AML-193 (cell line): ENCODE results near the gene BCAR3.
"Not testable (repeated sequence)": the region's sequence is repeated elsewhere in the genome, so short reads cannot be mapped to it uniquely, and the experiment has no call there.

Experiments used
- DNase-seq, 2 experiments: peaks; one replicate each; lab custom pipeline; 2025; lab: John Stamatoyannopoulos, UW

BCAR3 gene

DNA sequence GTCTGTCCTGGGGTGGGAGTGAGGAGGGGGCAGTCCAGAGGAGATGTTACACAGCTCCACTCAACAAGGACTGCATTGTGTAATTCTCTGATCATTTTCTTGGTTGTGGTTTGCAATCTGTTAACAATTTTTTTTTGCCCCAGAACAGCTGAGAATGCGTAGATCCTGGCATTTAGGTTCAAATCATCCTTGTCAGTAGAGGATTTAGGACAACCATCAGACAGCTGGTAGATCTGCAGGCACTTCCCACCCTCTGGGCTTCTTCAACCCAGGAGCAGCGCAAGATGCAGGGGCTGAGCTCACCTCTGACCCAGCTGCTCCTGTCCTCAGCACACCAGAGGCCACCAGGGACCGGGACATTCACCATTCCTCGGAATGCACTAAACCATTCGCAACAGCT, 13.5 kb downstream of the BCAR3 start:
- DNase-seq: no peak

DNA sequence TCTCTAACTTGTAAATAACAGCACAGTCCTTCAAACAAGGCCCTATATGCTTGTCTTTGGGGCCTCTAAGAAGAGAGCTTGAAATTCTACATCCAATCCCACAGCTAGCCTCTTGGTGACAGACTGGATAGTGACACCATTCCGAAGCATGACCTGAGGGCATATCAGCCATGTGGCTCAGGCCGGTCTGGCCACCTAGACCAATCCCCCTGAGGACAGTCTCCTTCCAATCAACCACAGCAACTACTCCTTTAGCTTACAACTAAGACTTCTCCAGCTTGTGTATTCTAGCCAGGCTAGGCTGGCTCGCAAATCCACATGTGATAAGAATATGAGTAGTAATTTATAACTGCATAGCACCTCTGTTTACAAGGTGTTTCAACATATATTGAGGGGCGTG, 14.0 kb downstream of the BCAR3 start:
- no peak for DNase-seq

DNA sequence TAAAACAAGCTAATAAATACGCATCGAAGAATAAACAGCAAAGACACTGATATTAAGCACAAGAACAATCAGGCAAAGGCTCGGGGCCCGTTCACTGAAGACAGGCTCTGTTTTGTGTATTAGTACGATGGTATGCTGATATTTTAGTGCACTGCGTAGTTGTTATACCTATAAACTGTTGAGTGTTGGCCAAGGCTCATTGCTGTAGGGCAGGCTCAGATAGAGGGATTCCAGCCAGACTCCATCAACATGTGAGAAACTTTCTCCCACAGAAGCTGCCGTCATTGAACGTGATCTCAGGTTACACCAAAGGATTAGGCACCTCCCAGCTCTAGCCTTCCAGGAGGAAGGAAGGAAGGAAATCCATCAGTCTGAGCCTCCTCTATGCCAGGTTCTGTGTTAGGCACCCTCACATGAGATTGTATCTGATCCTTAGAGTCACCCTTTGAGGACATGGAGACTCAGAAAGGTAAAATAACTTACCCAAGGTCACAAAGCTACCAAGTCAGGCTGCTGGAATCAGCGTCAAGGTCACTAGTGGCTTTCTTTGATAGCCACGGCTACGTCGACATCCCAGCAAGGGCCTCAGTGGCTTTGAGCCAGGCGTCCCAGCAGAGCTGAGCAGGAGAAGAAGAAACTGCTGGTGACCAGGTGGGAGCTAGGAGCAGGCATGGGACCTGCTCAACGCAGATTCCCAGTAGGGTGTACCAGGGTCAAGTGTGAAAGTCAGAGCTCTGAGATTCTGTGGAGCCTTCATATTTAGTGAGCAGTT, 14.8 kb downstream of the BCAR3 start:
- DNase-seq: no peak

DNA sequence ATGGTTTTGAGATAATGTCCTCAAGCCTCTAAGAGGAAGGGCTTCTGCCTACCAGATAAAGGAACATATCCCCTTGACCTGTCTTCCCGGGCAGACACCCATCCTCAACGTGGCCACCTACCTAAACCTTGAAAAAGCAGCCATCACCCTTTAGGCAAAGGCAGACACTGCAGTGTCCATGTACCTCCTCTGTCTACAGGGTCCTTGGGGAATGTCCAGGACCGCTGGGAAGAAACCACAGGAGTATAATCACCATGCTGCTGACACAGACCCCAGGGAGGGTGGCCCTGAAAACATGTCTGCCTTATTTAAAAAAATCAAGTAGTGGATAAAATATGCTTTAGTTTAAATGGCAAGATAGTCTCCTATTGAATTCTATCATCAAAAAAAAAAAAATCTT, 16.6 kb downstream of the BCAR3 start:
- no peak for DNase-seq

DNA sequence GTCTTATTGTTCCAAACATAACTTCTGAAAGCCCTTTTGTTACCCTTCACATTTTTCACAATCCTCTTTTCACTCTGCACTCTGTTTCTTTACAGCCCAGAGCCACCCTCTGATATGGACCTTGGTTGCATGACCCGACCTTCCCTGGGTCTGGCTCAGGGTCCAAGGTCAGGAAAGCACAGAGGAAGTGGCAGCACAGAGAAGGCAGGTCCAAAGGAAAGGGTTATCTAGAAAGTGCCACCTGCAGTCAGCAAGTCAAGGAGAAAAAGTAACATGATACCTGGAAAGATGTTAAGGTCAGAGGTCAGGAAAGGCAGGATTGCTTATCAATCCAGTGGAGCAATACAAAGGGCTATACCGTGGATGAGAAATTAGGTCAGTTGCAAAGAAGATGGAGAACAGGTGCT, 18.4 kb downstream of the BCAR3 start:
- no peak for DNase-seq

DNA sequence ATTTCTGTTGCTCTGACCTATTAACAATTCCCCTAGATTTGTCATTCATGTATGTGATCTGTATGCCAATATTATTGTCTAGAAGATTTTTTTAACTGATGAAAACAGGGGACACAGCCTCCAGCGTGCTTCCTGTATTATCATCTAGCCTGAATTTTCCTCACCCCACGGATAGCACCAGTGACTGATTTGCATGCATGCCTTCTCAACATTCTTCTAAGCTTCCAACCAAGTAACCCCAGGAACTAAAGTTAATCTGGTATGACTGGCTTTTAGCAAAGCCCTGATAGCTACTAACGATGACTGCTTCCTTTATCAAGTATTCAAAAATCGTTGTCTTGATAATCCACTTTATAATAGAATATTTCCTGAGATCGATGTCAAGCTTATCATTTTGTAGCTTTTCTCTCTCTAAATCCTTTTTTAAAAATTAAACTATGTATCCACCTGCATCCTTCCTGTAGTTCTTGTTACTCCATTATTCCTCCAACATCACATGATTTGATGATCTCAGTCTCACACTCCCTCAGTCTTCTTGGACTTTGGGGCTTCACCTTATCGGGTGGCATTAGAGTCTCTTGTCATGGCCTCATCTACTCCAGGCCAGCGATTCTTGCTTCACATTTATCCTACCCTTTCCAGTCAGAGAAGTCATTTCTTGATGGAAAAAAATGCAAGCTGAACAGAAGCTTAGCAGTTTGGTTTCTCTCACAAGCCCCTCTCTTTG, 19.0 kb downstream of the BCAR3 start:
- no peak for DNase-seq

DNA sequence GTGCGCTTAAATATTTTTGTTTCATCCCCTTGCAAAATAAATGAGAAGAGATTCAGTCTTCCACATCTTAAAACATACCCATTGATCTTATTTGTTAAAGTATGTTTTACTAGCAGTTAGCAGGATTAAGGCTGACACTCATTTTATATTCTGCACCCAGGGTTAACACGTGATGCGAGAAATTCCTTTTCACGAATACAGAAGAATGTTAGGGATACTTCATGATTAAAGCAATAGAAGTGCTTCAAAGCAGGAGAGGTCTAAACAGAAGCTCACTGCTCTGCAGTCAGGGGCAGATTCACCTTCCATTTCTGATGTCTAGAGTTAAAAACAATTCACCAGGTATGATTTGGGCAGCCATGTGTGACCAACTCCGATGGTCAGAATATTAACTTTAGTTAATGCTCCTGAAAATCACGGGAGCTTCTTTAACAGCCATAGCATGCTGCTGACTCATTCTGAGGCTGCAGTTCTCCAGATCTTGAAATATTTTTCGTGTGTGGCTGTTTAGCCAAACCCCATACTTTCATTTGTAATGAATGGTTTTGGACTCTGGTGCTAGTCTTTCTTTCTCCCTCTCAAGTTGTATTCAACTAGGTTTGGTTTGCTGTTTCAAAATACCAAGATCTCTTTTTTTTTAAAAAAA, 19.7 kb downstream of the BCAR3 start:
- DNase-seq: no peak

DNA sequence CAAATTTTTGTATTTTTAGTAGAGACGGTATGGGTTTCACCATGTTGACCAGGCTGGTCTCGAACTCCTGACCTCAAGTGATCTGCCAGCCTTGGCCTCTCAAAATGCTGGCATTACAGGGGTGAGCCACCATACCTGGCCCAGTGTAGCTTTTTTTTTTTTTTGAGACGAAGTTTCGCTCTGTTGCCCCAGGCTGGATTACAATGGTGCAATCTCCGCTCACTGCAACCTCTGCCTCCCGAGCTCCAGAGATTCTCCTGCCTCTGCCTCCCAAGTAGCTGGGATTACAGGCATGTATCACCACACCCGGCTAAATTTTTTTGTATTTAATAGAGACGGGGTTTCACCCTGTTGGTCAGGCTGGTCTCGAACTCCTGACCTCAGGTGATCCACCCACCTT, 20.3 kb downstream of the BCAR3 start:
- DNase-seq: not testable (repeated sequence)

DNA sequence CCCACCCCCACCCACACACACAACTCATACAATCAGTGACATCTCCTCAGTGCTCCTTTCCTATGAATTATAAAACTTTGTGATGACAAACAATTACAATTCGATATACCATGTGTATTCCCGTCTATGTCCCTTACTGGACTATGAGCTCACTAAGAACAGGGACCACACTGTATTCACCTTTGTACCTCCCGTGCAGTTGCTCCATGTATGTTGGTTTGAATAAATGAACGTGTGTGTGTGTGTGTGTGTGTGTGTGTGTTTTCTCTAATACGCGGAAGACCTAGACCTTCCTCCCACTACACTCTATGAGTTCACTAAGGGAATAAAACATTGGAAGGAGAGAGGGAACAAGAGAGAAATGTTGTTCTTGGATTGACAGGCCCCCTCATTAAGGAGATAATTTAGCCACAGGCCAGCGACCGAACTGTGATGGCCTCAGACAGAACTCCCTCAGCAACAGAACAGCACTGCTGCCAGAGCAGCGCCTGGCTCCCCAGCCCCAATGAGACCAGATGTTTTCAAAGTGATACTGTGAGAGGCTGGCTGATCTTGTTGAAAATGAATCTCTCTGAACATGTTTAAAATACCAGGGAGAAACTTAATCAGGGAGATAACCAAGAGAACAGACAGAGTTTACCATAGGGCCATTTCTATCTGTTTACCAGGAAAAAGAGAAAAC, 21.7 kb downstream of the BCAR3 start:
- no peak for DNase-seq

DNA sequence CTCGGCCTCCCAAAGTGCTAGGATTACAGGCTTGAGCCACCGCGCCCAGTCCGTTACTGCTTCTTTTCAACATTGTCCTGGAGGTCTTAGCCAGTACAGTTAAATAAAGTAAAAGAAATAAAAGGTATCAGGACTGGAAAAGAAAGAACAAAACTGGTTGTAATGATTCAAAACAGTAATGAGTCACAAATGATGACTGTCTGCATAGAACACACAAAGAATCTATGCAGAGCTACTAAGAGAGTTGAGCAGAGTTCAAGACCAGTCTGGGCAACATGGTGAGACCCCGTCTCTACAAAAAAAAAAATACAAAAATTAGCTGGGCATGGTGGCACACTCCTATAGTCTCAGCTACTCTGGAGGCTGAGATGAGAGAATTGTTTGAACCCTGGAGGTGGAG, 23.4 kb downstream of the BCAR3 start:
- no peak for DNase-seq

DNA sequence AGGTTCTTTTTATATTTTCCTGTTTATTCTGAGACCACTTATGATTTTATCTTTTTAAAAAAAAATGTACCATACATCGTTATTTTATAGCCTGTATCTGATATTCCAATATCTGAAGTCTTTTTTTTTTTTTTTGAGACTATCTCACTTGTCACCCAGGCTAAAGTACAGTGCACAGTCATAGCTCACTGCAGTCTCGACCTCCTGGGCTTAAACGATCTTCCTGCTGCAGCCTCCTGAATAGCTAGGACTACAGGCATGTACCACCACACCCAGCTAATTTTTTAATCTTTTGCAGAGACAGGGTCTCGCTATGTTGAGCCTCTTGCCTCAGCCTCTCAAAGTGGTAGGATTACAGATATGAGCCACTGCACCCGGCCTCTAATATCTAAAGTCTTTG, 25.1 kb downstream of the BCAR3 start:
- DNase-seq: no peak

DNA sequence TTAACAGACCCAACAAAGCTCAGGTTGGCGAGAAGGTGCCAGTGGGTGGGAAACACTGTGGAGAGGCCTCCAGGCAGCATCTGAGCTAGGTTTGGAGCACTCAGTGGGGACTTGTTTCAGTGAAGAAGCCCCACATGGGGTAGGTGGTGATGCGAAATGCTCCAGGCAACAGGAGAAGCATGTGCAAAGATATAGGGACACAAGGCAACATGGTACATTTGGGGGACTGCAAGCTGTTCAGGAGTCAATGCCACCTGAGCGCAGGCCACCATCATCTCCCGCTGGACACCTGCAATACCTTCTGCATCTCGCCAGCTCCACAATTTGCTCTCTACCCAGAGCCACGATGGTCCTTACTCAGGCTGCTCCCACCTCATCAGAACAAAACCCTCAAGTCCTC, 28.0 kb downstream of the BCAR3 start:
- DNase-seq: no peak

DNA sequence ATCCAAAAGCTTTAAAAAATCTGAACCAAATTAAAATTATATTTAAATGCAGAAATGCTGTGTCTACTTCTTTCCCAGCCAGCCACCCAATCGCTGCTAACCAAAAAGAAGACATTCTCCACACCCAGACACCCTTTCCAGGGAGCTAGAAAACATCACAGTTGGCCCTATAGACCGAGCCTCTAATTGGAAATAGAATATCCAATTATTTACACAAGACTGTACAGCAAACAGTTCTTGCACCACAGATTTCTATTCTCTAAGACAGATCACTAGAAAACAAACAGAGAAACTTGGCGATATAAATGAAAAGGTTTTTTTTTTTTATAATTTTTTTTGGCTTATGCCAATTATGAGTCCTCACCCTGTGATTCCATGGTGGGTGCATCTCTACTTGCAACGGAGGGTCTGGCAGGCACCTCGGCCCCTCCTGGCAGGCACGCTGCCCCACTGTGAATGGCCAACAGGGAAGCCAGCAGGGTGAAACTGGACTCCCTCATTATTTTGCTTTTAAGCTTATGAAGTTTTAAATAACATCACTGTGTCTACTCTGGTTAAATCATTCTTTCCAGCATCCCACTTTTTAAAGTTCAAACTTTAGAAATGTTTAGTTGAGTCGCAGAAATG, 29.2 kb downstream of the BCAR3 start:
- DNase-seq: no peak

DNA sequence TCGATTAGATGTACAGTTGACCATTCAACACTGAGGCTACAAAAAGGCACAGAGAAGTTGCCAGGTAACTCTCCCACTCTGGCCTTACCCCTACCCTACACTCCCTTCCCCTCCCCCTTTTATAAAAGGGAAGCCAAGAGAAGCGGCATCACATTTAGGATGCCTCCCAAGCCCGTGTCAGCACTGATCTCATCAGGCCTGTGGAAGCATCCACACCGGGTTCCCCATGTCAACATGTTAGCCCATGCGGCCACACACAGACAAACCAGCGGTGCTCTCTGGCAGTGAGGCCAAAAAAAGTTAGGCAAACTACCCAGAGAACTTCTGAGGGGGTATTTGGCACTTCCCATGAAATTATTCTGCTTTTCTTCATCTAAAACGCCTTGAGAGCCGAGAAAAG, 29.9 kb downstream of the BCAR3 start:
- no peak for DNase-seq

DNA sequence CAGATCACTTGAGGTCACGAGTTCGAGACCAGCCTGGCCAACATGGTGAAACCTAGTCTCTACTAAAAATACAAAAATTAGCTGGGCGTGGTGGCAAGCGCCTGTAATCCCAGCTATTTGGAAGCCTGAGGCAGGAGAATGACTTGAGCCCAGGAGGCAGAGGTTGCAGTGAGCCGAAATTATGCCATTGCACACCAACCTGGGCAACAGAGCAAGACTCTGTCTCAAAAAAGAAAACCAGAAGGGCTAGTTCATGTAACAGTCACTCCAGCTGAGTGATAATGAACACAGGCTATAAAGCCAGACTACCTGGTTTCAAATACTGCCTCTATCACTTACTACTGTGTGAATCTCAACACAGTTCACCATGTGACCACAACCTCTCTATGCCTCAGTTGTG, 31.5 kb downstream of the BCAR3 start:
- DNase-seq: not testable (repeated sequence)

DNA sequence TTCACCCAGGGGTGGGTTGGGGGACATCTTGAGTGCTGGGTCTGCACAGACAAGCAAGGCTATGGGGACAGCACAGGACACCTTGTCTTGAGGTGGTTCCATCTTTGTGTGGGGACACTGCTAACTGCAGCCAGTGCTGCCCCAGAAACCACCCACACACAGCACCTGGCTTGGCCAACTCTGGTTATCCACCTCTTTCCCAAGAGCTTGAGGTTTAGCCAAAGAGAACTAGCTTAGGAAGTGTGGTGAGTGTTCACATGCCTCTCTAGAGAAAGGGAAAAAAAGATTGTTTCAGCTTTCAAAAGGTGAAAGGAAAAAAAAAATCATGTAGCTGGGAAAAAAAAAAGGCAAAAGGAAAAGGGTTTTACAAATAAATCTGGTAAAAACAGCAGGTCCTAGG, 32.4 kb downstream of the BCAR3 start:
- no peak for DNase-seq

DNA sequence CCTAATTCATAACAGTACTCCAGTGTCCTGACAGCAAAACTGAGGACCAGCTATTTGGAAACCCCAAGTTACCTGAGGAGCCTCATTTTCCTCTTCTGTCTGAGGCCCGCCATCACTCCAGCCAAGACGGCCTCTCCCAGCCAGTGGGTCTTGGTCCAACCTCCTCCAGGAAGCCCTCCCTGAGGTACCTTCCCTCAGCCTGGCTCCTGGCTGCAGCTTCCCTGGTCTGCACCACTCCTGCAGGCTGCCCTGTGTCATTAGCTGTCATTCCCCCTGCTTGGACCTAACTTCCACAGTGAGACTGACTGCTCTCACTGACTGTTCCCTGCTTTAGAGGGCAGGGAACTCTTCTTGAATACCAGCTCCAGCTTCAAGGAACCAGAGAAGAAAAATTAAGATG, 33.0 kb downstream of the BCAR3 start:
- DNase-seq: no peak

DNA sequence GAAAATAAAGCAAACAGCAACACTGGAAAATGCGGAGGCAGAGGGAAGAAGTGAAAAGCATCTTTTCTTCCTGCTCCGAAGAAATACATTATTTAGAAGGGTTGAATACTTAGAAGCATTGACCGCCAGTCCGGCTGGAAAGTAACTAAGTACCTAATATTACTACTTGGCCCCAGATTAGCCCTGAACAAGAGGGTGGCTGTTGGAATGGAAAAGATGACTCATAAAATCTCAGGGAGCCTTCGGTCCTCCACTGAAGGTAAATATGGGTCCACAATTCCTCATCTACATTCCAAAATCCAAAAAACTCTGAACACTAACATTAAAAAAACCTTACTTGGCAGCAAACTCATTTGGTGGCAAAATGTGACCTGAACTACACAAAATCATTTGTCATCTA, 40.1 kb downstream of the BCAR3 start:
- no peak for DNase-seq

DNA sequence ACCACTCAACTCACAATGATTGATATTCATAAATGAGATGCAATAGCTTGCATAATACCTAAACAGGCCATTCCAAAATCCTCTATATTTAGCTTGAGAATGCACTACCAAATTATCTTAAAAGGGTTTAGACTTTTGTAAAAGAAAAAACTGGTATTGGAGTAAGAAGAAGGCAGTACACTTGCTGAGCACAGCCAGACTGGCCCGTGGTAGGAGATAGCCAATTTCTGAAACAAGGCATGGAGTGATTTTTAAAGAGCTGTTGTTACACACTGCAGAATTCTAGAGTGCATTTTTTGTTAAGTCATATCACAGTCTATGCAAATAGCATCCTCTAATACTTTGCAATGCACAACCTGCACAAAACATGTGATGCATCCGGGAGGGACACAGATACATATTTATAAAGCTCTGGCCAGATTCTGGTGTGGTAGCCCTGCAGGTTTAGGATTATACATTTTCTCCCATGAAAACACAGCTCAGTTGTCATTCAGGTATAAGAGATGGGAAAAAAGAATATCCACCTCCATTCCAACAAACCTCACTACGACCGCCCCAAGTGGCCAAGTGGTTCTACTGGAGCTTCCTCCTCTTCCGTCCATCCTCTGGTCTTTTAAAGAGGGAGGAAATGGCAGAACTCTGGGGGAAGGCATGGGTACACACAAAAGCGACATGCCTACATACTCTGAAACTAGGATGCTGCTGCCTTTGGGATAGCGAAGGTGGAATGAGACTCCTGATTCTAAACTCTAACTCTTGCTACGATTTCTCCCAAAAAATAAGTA, 40.8 kb downstream of the BCAR3 start:
- no peak for DNase-seq

DNA sequence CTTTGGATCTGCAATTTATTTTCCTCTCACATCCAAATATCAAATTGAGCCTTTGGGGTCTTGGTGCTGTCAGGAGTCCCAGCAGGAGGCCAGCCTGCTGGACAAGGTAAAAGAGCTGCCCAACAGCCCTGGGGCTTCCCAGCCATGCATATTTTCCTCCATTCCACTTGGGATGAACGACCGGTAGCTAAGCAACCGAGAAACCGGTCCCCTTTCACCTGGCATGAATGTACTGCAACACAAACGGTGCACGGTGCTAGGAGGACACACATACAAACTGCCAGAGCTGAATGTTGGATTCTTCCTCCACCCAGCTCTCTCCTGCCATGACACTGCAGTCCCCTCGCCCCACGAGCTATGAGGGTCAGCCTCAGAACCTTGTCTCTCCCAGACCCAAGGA, 42.7 kb downstream of the BCAR3 start:
- no peak for DNase-seq

DNA sequence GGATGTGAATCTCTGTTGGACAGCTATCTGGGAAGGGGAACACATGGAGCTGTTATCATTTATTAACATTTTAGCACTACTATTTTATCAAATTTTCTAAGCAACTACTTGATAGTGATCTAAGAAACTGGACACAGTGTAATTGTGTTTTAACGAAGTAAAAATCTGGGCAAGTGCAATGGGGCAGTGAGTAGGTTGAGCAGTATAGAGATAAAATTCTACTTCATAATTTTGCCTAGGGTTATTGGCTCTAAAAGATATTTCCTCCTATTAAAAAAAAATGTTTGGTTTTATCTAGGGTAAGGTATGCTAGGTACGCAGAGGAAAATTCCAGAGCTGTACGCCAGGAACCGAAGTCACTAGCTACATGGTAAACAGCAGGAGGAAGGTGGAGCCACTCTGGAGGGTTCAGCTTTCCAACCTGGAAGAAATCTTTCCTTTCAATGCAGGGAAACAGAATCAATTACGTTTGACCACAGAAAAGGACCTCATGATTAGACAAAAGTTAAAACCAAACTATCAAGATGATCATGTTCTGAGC, 43.3 kb downstream of the BCAR3 start:
- DNase-seq: no peak
